CD4-positive, alpha-beta memory T cell (primary cell): ENCODE data around the gene DNAH3. TPM values are rescaled to one million over a fixed set of nuclear protein-coding genes. Genes with fewer than 3 reads are reported as not detected.
A peak's percentile ranks its signal among the peaks of the same experiment; 100 is the strongest.

ENCODE experiments used
- CTCF ChIA-PET: fragments of 350-600 bp; sonication (Branson Sonifier 250); formaldehyde crosslinking; loops from one replicate; lab custom pipeline; 2021; ENCODE audit warnings: inconsistent platforms; ENCODE audit not compliant: partially characterized antibody; lab: Charles Lee
- POLR2A ChIA-PET: fragments of 350-600 bp; sonication (Branson Sonifier 250); formaldehyde crosslinking; loops from one replicate; lab custom pipeline; 2021; ENCODE audit not compliant: partially characterized antibody; lab: Charles Lee
- DNase-seq, 5 donors: peaks; one replicate each; pipeline versions ENCODE4 v3.0.0 to v3.0.0-alpha.2; 2020 to 2022; ENCODE audit warnings: mixed read lengths in 1 of 5
- H3K27ac ChIP-seq: one replicate; pipeline ENCODE4 v1.7.0; 2013; ENCODE audit warnings: low read depth, low read length
- H3K27me3 ChIP-seq: 2 replicates; pipeline ENCODE4 v1.7.0; 2013; ENCODE audit warnings: mild to moderate bottlenecking, low read length, moderate library complexity; ENCODE audit not compliant: insufficient read depth
- H3K36me3 ChIP-seq: 2 replicates; pipeline ENCODE4 v1.7.0; 2013; ENCODE audit warnings: mild to moderate bottlenecking, low read length, moderate library complexity; ENCODE audit not compliant: insufficient read depth
- H3K4me1 ChIP-seq: 2 replicates; pipeline ENCODE4 v1.7.0; 2013; ENCODE audit warnings: mild to moderate bottlenecking, low read length, moderate library complexity; ENCODE audit not compliant: insufficient read depth
- H3K4me3 ChIP-seq, 2 donors: one replicate each; pipeline ENCODE4 v1.7.0; 2013; ENCODE audit warnings: low read length in 2 of 2, mild to moderate bottlenecking in 1 of 2
- H3K9me3 ChIP-seq, 2 donors: one replicate each; pipeline ENCODE4 v1.7.0; 2013; ENCODE audit warnings: low read length in 2 of 2, control low read depth in 1 of 2; ENCODE audit not compliant: control insufficient read depth in 1 of 2
- H3K27ac Mint-ChIP-seq, 7 donors: one replicate each; pipeline ENCODE4 v1.8.0; 2020 to 2021; ENCODE audit warnings: mixed read lengths in 7 of 7, mild to moderate bottlenecking in 6 of 7, inconsistent platforms in 3 of 7, moderate library complexity in 3 of 7
- H3K27me3 Mint-ChIP-seq, 2 donors: one replicate each; pipeline ENCODE4 v1.8.0; 2020 to 2021; ENCODE audit warnings: mixed read lengths in 2 of 2
- H3K36me3 Mint-ChIP-seq, 2 donors: one replicate each; pipeline ENCODE4 v1.8.0; 2020 to 2021; ENCODE audit warnings: mixed read lengths in 2 of 2, inconsistent platforms in 1 of 2, mild to moderate bottlenecking in 1 of 2
- H3K4me1 Mint-ChIP-seq, 4 donors: one replicate each; pipeline ENCODE4 v1.8.0; 2020 to 2021; ENCODE audit warnings: mixed read lengths in 4 of 4, mild to moderate bottlenecking in 1 of 4
- H3K4me3 Mint-ChIP-seq, 8 donors: one replicate each; pipeline ENCODE4 v1.8.0; 2020 to 2021; ENCODE audit warnings: mixed read lengths in 8 of 8, mild to moderate bottlenecking in 7 of 8, moderate library complexity in 6 of 8, inconsistent platforms in 3 of 8
- H3K9me3 Mint-ChIP-seq, 8 donors: one replicate each; pipeline ENCODE4 v1.8.0; 2020 to 2021; ENCODE audit warnings: mixed read lengths in 8 of 8, mild to moderate bottlenecking in 5 of 8, inconsistent platforms in 3 of 8, moderate library complexity in 1 of 8
- intact Hi-C: fragments of 100-400 bp; cut with micrococcal nuclease; formaldehyde crosslinking; loops from one replicate; pipeline ENCODE4 v1.15.1; 2023
- polyA plus RNA-seq, 2 donors: library from polyadenylated mRNA; unstranded; fragments of 300-500 nt; fragmentation: Illumina TruSeq; gene quantifications; one replicate each; pipeline ENCODE4 v1.2.3, GENCODE V29; 2021
- total RNA-seq, 2 experiments: library from RNA; stranded (reverse); gene quantifications; one replicate each; pipeline ENCODE4 v1.2.3, GENCODE V29; 2021

DNAH3 gene
- total and polyA plus RNA-seq, 4 experiments from 2014 or later = not detected

- ChIA-PET POLR2A (no interaction called here), CTCF (interaction anchor here (0.6 kb wide), 1 partner anchor 95 kb away, joined by 3 read pairs; no protein-coding TSS in a partner anchor)
- H3K27me3 Mint-ChIP-seq = peaks cover 0 to 1% of the 10 kb centered on the region in 2 donors
- H3K4me3 Mint-ChIP-seq = no peak overlapping the region
- H3K27ac Mint-ChIP-seq = peak overlapping the region in 1 of 7 donors; percentile 13
- no peaks in the 10 kb centered on the region for H3K36me3 Mint-ChIP-seq
- intact Hi-C loops = loop anchor here (1.0 kb wide), 1 partner anchor 95 kb away; no protein-coding TSS in a partner anchor
- DNase-seq = peak; percentile 7 to 64 (median 23)
- no peak overlapping the region for H3K4me3 ChIP-seq
- H3K9me3 ChIP-seq = no peaks in the 10 kb centered on the region
- no peaks in the 10 kb centered on the region for H3K36me3 ChIP-seq
- H3K4me1 ChIP-seq = peaks cover 7% of the 10 kb centered on the region
- H3K27ac ChIP-seq = no peak overlapping the region
- no peaks in the 10 kb centered on the region for H3K9me3 Mint-ChIP-seq
- peaks cover 4 to 19% (median 10%) of the 10 kb centered on the region in 4 donors for H3K4me1 Mint-ChIP-seq
- no peaks in the 10 kb centered on the region for H3K27me3 ChIP-seq
Observed at GRCh38 chr16:20944861-20945574, 205.6 kb downstream of the DNAH3 start.

- CTCF ChIA-PET = no interaction called here
- Histone ChIP-seq H3K36me3 (no peaks in the 10 kb centered on the region), H3K27me3 (no peaks in the 10 kb centered on the region), H3K4me1 (peaks cover 7% of the 10 kb centered on the region), H3K9me3 (no peaks in the 10 kb centered on the region), H3K4me3 (no peak overlapping the region), H3K27ac (no peak overlapping the region)
- H3K4me3 Mint-ChIP-seq = no peak overlapping the region
- POLR2A ChIA-PET = no interaction called here
- H3K27ac Mint-ChIP-seq = no peak overlapping the region
- H3K27me3 Mint-ChIP-seq = no peaks in the 10 kb centered on the region
- H3K36me3 Mint-ChIP-seq = no peaks in the 10 kb centered on the region
- H3K9me3 Mint-ChIP-seq = no peaks in the 10 kb centered on the region
- intact Hi-C loops = no loop called here
- DNase-seq = no peak
- peaks cover 4 to 19% (median 10%) of the 10 kb centered on the region in 4 donors for H3K4me1 Mint-ChIP-seq
Observed at GRCh38 chr16:20942256-20942655, 208.4 kb downstream of the DNAH3 start.

- no peak for DNase-seq
- peaks cover 4 to 19% (median 10%) of the 10 kb centered on the region in 4 donors for H3K4me1 Mint-ChIP-seq
- no peaks in the 10 kb centered on the region for H3K27me3 ChIP-seq
- no peak overlapping the region for H3K4me3 ChIP-seq
- ChIA-PET POLR2A (no interaction called here), CTCF (no interaction called here)
- peaks cover 7% of the 10 kb centered on the region for H3K4me1 ChIP-seq
- H3K36me3 ChIP-seq = no peaks in the 10 kb centered on the region
- intact Hi-C loops = no loop called here
- no peak overlapping the region for H3K27ac Mint-ChIP-seq
- no peak overlapping the region for H3K4me3 Mint-ChIP-seq
- H3K27ac ChIP-seq = no peak overlapping the region
- H3K9me3 Mint-ChIP-seq = no peaks in the 10 kb centered on the region
- no peaks in the 10 kb centered on the region for H3K27me3 Mint-ChIP-seq
- H3K9me3 ChIP-seq = no peaks in the 10 kb centered on the region
- H3K36me3 Mint-ChIP-seq = no peaks in the 10 kb centered on the region
Observed at GRCh38 chr16:20941636-20941926, 209.1 kb downstream of the DNAH3 start.

- H3K27ac Mint-ChIP-seq = no peak overlapping the region
- CTCF ChIA-PET = no interaction called here
- no peak overlapping the region for H3K27ac ChIP-seq
Observed at GRCh38 chr16:20940871-20941635, 209.6 kb downstream of the DNAH3 start.

GRCh38 chr16:20939611-20940010 is 211.0 kb downstream of the DNAH3 start:
- Mint-ChIP-seq H3K27ac (no peak overlapping the region), H3K36me3 (no peaks in the 10 kb centered on the region), H3K4me3 (no peak overlapping the region), H3K4me1 (peaks cover 4 to 12% (median 6%) of the 10 kb centered on the region in 4 donors), H3K27me3 (no peaks in the 10 kb centered on the region), H3K9me3 (no peaks in the 10 kb centered on the region)
- peaks cover 7% of the 10 kb centered on the region for H3K4me1 ChIP-seq
- no peak overlapping the region for H3K27ac ChIP-seq
- no peak for DNase-seq
- no peak overlapping the region for H3K4me3 ChIP-seq
- H3K27me3 ChIP-seq = no peaks in the 10 kb centered on the region
- ChIA-PET POLR2A (no interaction called here), CTCF (no interaction called here)
- H3K9me3 ChIP-seq = no peaks in the 10 kb centered on the region
- no peaks in the 10 kb centered on the region for H3K36me3 ChIP-seq
- intact Hi-C loops = no loop called here

More at GRCh38 chr16:20940871-20941635, 209.6 kb downstream of the DNAH3 start:
- peaks cover 4 to 19% (median 10%) of the 10 kb centered on the region in 4 donors for H3K4me1 Mint-ChIP-seq
- H3K9me3 ChIP-seq = no peaks in the 10 kb centered on the region
- H3K4me3 Mint-ChIP-seq = no peak overlapping the region
- H3K36me3 Mint-ChIP-seq = no peaks in the 10 kb centered on the region
- H3K4me1 ChIP-seq = peaks cover 7% of the 10 kb centered on the region
- no peak overlapping the region for H3K4me3 ChIP-seq
- POLR2A ChIA-PET = no interaction called here
- no peak for DNase-seq
- no peaks in the 10 kb centered on the region for H3K36me3 ChIP-seq
- intact Hi-C loops = no loop called here
- no peaks in the 10 kb centered on the region for H3K9me3 Mint-ChIP-seq
- no peaks in the 10 kb centered on the region for H3K27me3 ChIP-seq
- no peaks in the 10 kb centered on the region for H3K27me3 Mint-ChIP-seq

- H3K4me3 Mint-ChIP-seq = no peak overlapping the region
- peaks cover 4 to 9% (median 6%) of the 10 kb centered on the region in 4 donors for H3K4me1 Mint-ChIP-seq
- Histone ChIP-seq H3K36me3 (no peaks in the 10 kb centered on the region), H3K9me3 (no peaks in the 10 kb centered on the region), H3K27ac (no peak overlapping the region), H3K4me1 (peaks cover 7% of the 10 kb centered on the region), H3K27me3 (no peaks in the 10 kb centered on the region), H3K4me3 (no peak overlapping the region)
- no peaks in the 10 kb centered on the region for H3K9me3 Mint-ChIP-seq
- POLR2A ChIA-PET = no interaction called here
- no peaks in the 10 kb centered on the region for H3K36me3 Mint-ChIP-seq
- no peak overlapping the region for H3K27ac Mint-ChIP-seq
- intact Hi-C loops = no loop called here
- no peak for DNase-seq
- CTCF ChIA-PET = no interaction called here
- no peaks in the 10 kb centered on the region for H3K27me3 Mint-ChIP-seq
Observed at GRCh38 chr16:20938426-20938825, 212.2 kb downstream of the DNAH3 start.

- H3K4me3 Mint-ChIP-seq = no peak overlapping the region
- peaks cover 7% of the 10 kb centered on the region for H3K4me1 ChIP-seq
- peaks cover 4 to 7% (median 6%) of the 10 kb centered on the region in 4 donors for H3K4me1 Mint-ChIP-seq
- DNase-seq = no peak
- no peaks in the 10 kb centered on the region for H3K27me3 Mint-ChIP-seq
- ChIA-PET POLR2A (no interaction called here), CTCF (no interaction called here)
- H3K36me3 Mint-ChIP-seq = no peaks in the 10 kb centered on the region
- no peaks in the 10 kb centered on the region for H3K36me3 ChIP-seq
- H3K4me3 ChIP-seq = no peak overlapping the region
- no peaks in the 10 kb centered on the region for H3K27me3 ChIP-seq
- no peak overlapping the region for H3K27ac Mint-ChIP-seq
- no peak overlapping the region for H3K27ac ChIP-seq
- intact Hi-C loops = no loop called here
- H3K9me3 ChIP-seq = no peaks in the 10 kb centered on the region
- H3K9me3 Mint-ChIP-seq = no peaks in the 10 kb centered on the region
Observed at GRCh38 chr16:20937736-20938135, 212.9 kb downstream of the DNAH3 start.
